Activated CD4-positive, alpha-beta T cell treated with anti-CD3 and anti-CD28 coated beads for 4 hours (primary cell): ENCODE results near the gene NNT.
"Not testable (repeated sequence)": the region's sequence is repeated elsewhere in the genome, so short reads cannot be mapped to it uniquely, and the experiment has no call there.

Experiments
- DNase-seq, 2 donors: peaks; one replicate each; pipeline ENCODE4 v3.0.0-alpha.2; 2020

NNT gene

DNA sequence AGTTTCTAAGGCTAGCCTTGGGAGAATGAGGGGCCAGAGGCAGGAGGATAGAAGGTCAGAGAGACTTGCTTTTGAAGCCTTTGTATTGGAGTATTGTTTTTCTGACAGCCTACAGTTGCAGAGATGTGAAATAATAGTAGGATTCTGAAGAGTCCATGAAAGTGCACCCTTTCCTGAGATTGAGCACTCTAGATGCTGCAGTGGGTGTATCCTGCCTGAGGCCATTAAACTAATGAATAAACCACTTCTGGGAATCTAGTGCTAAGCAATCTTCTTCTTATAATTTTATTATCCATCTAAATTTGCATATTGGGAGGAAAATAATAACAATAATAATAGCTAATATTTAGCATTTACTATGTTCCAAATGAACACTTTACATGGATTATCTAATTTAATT lies 19.3 kb upstream of the NNT start:
- no peak for DNase-seq

DNA sequence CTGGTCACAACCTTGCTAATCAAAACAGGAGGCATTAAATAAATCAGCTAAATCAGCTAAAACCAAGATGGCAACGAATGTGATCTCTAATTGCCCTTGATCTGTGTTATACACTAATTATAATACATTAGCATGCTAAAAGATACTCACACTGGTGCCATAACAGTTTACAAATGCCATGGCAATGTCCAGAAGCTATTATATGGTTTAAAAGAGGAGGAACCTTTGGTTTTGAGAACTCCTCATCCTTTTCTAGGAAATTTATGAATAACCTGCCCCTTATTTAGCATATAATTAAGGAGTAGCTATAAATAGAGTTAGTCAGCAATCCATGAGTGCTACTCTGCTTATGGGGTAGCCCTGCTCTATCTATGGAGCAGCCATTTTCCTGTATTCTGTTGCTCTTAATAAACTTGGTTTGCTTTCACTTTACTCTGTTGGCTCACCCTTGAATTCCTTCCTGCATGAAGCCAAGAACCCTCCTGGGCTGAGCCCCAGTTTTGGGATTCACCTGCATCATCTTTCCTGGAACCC lies 18.7 kb upstream of the NNT start:
- no peak for DNase-seq

DNA sequence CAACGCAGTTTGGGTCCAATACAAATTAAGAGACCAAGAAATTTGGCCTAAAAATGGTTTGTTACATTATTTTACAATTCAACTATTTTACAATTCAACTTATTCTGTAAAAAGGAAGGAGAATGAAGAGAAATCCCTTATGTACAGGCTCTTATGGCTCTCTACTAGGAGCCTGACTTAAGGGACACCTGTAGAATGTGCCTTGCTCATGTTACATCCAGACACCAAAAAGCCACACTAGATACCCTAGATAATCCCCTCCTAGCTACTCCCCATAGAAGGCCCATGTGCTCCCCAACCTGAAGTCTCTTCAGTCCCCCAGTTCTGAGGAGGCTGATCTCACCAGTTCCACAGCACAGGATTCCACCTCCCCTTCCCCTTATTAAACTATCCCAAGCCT lies 14.1 kb upstream of the NNT start:
- DNase-seq, result no peak

DNA sequence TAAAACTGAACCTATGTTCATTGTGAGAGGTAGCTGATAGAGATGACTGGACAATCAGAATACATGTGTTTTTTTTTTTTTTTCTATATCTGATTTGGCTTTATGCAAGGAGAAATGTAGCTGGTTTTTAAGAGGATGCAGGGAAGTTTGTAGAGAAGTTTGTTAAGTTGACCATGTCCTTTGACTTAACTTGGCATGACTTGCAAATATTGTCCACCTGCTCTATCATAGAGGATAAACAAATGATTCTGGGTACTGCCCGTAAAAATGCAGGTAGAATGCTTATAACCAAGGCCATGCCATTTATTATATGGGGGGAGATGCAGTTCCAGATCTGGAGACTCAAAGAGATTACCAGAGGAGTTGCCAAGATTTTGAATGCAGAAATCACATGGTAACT lies 13.7 kb upstream of the NNT start:
- no peak for DNase-seq

GRCh38 chr5:43590700-43591099 lies 12.3 kb upstream of the NNT start:
- no peak for DNase-seq

DNA sequence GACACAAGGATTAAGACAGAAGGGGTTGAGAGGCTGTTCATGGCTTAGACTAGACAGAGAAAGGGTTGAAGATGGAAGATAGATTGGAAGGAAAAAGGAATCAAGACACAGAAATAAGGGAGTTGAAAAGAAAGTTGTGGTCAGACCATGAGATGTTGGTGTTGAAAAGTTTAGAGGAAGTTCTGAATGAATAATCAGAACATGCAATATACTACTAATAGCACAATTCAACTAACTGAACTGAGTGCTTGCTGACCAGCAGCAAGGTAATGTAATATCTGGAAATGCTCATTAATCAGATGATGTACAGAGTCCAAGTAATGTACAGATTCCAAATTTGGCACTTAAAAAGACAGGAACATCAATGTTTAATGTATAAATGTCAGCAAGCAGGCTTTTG lies 10.6 kb upstream of the NNT start:
- DNase-seq, result no peak

DNA sequence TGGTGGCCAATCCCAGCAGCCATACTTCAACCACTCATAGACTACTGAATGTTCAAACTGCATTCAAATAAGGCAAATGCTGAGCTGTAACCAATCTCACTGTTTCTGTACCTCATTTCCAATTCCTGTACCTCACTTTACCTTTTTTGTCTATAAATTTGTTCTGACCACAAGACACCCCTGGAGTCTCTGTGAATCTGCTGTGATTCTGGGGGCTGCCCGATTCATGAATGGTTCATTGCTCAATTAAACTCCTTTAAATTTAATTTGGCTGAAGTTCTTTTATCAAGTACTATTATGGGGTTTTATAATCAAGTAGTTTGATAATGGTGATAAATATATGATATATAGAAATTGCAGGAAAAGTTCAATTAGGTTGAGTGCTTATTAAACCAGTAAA lies 4.1 kb upstream of the NNT start:
- DNase-seq, result not testable (repeated sequence)

GRCh38 chr5:43601454-43602260 lies 1.3 kb upstream of the NNT start:
- DNase-seq, result no peak

GRCh38 chr5:43603344-43604217 lies 601 bp downstream of the NNT start:
- DNase-seq, result peak; percentile 52 to 56

DNA sequence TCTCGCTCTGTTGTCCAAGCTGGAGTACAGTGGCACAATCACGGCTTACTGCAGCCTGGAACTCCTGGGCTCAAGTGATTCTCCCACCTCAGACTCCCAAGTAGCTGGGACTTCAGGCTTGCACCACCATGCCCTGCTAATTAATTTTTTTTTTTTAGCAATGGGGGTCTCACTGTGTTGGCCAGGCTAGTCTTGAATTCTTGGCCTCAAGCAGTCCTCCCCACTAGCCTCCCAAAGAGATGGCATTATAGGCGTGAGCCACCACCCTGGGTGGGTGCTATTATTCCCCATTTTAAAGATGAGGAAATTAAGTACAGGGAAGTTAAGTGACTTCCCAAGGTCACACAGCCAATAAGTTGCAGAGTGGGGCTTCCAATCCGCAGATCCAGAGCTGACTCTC lies 1.7 kb downstream of the NNT start:
- DNase-seq, result no peak

DNA sequence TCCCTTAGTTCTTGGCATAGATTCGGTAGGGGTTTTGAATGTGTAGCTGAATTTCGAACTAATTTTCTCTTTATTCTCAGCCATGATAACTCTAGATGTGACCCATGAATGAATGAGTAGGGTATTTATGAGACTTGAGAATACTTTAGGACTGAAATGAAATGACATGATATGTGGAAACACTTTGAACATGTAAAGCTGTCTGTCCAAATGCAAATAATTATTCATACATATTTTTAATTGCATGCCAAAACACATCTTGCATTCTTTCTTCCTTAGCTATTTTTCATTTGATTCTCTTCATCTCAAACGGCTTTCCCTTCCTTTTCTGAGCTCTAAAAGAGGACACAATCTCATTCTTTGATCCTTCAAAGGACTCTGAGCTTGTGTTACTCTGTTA lies 3.4 kb downstream of the NNT start:
- DNase-seq, result no peak

DNA sequence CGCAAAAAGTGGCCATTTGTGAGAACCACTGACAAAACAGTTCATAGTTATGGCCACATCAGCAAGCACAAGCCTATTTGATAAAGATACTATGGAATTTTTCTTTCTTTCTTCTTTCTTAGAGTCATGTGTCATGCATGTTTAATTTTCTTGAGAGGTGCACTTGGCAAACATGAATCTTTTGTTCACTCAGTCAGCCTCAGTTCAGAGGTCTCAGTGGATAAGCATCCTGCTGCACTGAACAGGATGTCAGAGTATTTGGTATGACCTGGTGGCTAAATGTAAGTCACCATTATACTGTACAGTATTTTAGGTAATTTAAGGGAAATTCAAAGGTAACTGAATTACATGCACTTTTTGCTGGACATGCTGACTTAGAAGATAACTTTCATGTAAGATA lies 5.4 kb downstream of the NNT start:
- no peak for DNase-seq

DNA sequence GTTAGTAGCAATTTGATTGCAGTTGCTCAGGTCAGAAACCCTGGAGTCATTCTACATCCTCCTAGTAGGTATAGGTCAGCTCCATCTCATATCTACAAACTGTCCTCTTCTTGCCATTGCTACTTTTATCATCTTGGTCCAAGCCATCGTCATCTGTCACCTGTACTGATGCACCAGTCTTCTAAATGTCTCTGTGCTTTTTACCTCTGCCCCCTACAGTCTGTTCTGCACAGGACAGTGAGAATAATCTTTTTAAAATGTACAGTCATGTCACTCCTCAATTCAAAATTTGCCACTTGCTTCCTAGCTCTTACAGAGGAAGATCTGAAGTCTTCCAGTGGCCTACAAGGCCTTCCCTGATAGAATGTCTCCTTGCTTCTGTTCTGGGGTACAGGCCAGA lies 6.8 kb downstream of the NNT start:
- no peak for DNase-seq

DNA sequence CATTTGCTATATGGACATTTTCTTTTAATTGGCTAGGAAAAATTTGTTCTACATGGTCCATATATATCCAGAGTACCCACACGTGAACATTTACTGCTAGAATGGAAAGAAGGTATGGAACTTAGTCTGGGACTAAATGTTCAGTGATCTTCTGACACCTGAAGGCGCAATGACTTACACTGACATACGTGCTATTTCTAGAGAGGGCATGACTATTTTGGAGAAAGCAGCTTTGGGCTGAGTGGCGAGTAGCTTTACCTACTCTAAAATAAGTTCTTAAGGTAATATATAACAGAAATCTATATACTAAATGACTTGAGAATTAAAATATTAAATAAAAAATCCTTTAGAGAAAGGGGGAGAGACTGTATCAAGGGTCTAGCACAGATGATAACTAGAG lies 10.4 kb downstream of the NNT start:
- no peak for DNase-seq

DNA sequence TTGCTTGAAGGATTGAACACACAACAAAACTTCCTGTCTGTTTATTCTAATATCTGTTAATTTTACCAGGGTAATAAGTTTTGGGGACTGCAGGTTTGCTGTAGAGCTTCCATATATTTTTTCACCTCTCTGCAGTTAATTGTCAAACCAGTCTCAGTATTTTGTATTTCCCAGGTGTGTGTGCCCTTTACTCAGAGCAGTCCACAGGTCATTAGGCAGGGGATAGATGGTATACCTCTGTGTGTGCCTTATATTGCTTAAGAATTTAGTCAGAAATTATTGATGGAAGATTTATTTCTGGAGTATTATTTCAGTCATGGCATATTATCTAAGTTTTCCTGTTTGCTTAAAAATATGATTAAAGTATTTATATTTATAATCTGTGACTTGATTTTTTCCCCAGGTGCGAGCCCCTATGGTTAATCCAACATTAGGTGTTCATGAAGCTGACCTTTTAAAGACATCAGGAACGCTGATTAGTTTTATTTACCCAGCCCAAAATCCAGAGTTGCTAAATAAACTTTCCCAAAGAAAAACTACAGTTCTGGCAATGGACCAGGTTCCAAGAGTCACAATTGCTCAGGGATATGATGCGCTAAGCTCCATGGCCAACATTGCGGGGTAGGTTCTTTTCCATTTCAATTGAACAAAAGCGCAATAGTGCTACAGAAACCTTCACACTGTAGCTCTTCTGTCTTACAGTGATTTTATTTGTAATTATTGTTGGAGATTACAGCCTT lies 12.6 kb downstream of the NNT start:
- DNase-seq, result no peak

DNA sequence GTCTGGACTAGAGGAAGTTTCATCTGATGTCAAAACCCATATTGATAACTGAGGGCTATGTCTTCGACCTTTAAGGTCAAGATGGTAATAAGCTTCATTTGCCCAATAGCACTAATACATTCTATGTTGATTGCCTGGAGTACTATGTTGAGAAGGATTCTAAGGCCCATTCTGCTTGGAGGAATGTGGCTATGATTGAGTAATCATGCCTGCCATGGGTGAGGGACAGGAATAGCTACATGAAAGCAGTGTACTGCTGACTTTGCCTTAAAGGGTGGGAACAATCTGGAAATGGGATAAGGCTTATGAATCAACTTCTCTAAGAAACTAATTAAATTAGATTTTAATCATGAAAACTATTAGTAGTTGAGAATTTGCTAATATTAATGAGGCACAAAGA lies 13.6 kb downstream of the NNT start:
- no peak for DNase-seq

- no peak for DNase-seq
Observed at GRCh38 chr5:43619380-43619779, 16.4 kb downstream of the NNT start.

DNA sequence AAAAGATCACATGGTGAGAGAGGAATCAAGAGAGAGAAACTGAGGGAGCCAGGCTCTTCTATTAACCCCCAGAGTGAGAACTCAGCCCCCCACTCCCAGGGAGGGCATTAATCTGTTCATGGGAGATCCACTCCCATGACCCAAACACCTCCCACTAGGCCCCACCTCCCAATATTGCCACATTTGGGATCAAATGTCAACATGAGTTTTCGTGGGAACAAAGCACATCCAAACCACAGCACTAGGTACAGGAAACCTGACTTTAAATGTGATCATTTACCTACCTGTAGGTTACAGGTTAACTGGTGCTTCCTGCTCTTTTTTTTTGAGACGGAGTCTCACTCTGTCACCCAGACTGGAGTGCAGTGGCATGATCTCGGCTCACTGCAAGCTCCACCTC lies 16.9 kb downstream of the NNT start:
- no peak for DNase-seq

- no peak for DNase-seq
Observed at GRCh38 chr5:43620944-43621505, 18.0 kb downstream of the NNT start.

- DNase-seq, result no peak
Observed at GRCh38 chr5:43622074-43622473, 19.1 kb downstream of the NNT start.

GRCh38 chr5:43623048-43623680 lies 20.2 kb downstream of the NNT start:
- DNase-seq, result no peak

DNA sequence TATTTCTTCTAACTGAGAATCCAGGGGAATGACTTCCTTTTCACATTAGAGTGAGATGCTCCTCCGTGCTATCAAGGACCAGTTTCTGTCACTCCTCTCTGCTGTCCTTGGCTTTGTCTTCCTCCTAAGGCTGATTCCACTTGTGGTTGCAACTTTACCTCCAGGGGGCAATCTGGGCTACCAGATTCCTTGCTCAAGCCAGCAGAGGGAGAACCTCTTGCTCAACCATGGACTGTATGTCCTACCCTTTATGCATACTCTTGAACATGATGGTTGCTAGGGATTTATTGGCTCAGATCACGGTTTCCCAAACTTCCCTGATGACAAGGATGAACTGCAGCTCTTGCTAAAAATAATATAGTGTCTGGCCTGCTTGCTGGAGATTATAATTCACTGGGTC lies 24.0 kb downstream of the NNT start:
- no peak for DNase-seq
